HUES64 (cell line): ENCODE measurements around the gene DOCK9.

Experiments
- H3K27ac ChIP-seq: 2 replicates; pipeline ENCODE4 v1.7.0; 2013; ENCODE audit warnings: low read depth, low read length, inconsistent platforms
- H3K27me3 ChIP-seq: 2 replicates; pipeline ENCODE4 v1.6.1; 2013; ENCODE audit warnings: mild to moderate bottlenecking, low read length; ENCODE audit not compliant: insufficient read depth
- H3K36me3 ChIP-seq: 2 replicates; pipeline ENCODE4 v1.6.1; 2013; ENCODE audit warnings: mild to moderate bottlenecking, low read length; ENCODE audit not compliant: insufficient read depth
- H3K4me1 ChIP-seq: 2 replicates; pipeline ENCODE4 v1.6.1; 2013; ENCODE audit warnings: mild to moderate bottlenecking, low read length, moderate library complexity; ENCODE audit not compliant: insufficient read depth
- H3K4me3 ChIP-seq: 2 replicates; pipeline ENCODE4 v1.5.1; 2013; ENCODE audit warnings: mild to moderate bottlenecking, low read length, moderate library complexity
- H3K9ac ChIP-seq: 2 replicates; pipeline ENCODE4 v1.6.1; 2013; ENCODE audit warnings: mild to moderate bottlenecking, low read depth, low read length
- H3K9me3 ChIP-seq: 2 replicates; pipeline ENCODE4 v1.6.1; 2013; ENCODE audit warnings: low read depth, low read length; ENCODE audit not compliant: insufficient read depth
- WGBS: fragments of 150-250, 120-280 bp; methylation state at CpG from one replicate; pipeline ENCODE4 v1.1.7; 2013; ENCODE audit warnings: missing lambda C conversion rate; 5-methylcytosine and 5-hydroxymethylcytosine counted together

The DOCK9 gene

DNA sequence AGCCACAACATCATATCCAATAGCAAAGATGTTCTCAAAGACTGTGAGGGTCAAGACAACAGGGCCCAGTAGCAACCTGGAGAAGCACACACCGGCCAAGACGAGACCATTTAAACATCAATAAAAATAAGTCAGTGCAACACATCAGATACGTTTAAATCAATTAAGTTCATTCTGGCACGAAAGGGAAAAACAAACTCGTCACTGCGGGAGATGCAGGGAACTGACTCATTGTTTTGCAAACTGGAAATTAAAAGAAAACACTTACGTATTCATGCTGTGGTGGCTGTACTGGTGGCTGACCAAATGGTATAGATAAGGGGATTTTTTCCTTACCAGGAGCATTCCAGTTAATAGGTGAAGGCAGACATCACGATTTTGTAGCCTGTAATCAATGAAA is 199.1 kb downstream of the DOCK9 start:
- WGBS: 69% methylated on average over 8 of the region's 8 CpGs
- H3K27me3 ChIP-seq: no peaks in the 10 kb centered on the region
- H3K36me3 ChIP-seq: no peaks in the 10 kb centered on the region
- no peaks in the 10 kb centered on the region for H3K9me3 ChIP-seq
- no peak overlapping the region for H3K9ac ChIP-seq
- peaks cover 3% of the 10 kb centered on the region; the same call in 1 of the 2 replicates for H3K4me1 ChIP-seq
- no peak overlapping the region for H3K27ac ChIP-seq
- H3K4me3 ChIP-seq: no peak overlapping the region

DNA sequence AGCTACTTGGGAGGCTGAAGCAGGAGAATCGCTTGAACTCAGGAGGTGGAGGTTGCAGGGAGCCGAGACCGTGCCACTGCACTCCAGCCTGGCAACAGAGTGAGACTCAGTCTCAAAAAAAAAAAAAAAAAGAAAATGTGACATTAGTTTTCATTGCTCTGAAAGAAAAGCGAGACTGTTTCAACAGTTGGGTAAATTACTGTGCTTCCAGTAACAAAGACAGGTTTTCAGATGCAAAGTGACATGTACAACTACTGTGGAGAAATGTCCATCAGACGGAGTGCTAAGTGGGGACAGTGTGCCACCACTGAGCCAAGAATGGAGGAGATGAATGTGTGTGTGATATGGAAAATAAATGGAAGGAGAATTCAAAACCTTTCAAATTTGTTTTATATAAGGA is 201.2 kb downstream of the DOCK9 start:
- no peak overlapping the region for H3K27ac ChIP-seq
- no peaks in the 10 kb centered on the region for H3K36me3 ChIP-seq
- no peak overlapping the region for H3K9ac ChIP-seq
- H3K4me1 ChIP-seq: peaks cover 3% of the 10 kb centered on the region; the same call in 1 of the 2 replicates
- WGBS: 92% methylated on average over 5 of the region's 5 CpGs
- no peaks in the 10 kb centered on the region for H3K9me3 ChIP-seq
- no peak overlapping the region for H3K4me3 ChIP-seq
- no peaks in the 10 kb centered on the region for H3K27me3 ChIP-seq

GRCh38 chr13:98775844-98776598 is 201.8 kb downstream of the DOCK9 start:
- peaks cover 3% of the 10 kb centered on the region; the same call in 1 of the 2 replicates for H3K4me1 ChIP-seq
- no peaks in the 10 kb centered on the region for H3K9me3 ChIP-seq
- 93% methylated on average over 22 of the region's 22 CpGs for WGBS
- H3K36me3 ChIP-seq: no peaks in the 10 kb centered on the region
- H3K4me3 ChIP-seq: no peak overlapping the region
- H3K9ac ChIP-seq: no peak overlapping the region
- H3K27me3 ChIP-seq: no peaks in the 10 kb centered on the region
- no peak overlapping the region for H3K27ac ChIP-seq

- Histone ChIP-seq H3K9ac (no peak overlapping the region), H3K27me3 (no peaks in the 10 kb centered on the region), H3K36me3 (no peaks in the 10 kb centered on the region), H3K4me3 (no peak overlapping the region), H3K9me3 (no peaks in the 10 kb centered on the region), H3K27ac (no peak overlapping the region), H3K4me1 (peaks cover 3% of the 10 kb centered on the region; the same call in 1 of the 2 replicates)
- WGBS: 94% methylated on average over 15 of the region's 15 CpGs
These were observed 202.5 kb downstream of the DOCK9 start for GRCh38 chr13:98775386-98775785.

- H3K27me3 ChIP-seq: no peaks in the 10 kb centered on the region
- H3K27ac ChIP-seq: no peak overlapping the region
- no peak overlapping the region for H3K9ac ChIP-seq
- no peak overlapping the region for H3K4me3 ChIP-seq
- WGBS: 95% methylated on average over 9 of the region's 9 CpGs
- H3K9me3 ChIP-seq: no peaks in the 10 kb centered on the region
- no peaks in the 10 kb centered on the region for H3K36me3 ChIP-seq
- peaks cover 3% of the 10 kb centered on the region; the same call in 1 of the 2 replicates for H3K4me1 ChIP-seq
These were observed 203.1 kb downstream of the DOCK9 start for GRCh38 chr13:98774776-98775175.

- H3K4me1 ChIP-seq: peaks cover 3% of the 10 kb centered on the region; the same call in 1 of the 2 replicates
- no peak overlapping the region for H3K9ac ChIP-seq
- H3K27me3 ChIP-seq: no peaks in the 10 kb centered on the region
- H3K4me3 ChIP-seq: no peak overlapping the region
- no peaks in the 10 kb centered on the region for H3K36me3 ChIP-seq
- WGBS: 94% methylated on average over 20 of the region's 20 CpGs
- H3K27ac ChIP-seq: no peak overlapping the region
- no peaks in the 10 kb centered on the region for H3K9me3 ChIP-seq
These were observed 203.9 kb downstream of the DOCK9 start for GRCh38 chr13:98773921-98774320.

DNA sequence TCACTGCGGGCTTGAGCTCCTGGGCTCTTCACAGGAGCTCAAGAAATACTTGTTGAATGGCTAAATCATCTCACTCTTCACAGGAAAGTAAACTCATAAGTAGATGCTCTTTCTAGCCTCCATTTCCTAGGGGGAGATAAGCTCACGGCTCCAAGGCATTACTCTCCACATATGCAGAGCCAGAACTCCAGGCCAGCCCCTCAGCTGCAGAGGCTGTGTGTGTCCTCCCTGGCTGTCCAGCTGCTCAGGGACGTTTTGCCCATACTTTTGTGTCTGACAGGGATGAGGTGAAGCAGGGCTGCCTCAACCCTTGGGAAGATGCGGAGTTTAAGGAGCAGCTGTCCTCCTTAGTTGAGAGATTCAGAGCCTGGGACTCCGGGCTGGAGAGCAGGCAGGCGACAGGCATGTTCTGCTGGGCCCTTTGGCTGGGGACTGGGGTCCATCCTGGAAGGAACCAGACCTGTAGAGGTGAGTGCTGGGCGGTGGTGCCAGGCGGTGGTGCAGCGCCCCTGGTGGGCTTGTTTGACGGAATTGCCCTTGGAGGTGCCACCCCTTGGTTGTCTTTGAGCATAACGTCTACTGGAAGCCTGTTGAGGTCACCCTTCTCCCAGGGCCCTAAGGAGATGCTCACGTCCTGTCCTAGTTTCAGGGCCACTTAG is 204.9 kb downstream of the DOCK9 start:
- Histone ChIP-seq H3K36me3 (no peaks in the 10 kb centered on the region), H3K9me3 (no peaks in the 10 kb centered on the region)

DNA sequence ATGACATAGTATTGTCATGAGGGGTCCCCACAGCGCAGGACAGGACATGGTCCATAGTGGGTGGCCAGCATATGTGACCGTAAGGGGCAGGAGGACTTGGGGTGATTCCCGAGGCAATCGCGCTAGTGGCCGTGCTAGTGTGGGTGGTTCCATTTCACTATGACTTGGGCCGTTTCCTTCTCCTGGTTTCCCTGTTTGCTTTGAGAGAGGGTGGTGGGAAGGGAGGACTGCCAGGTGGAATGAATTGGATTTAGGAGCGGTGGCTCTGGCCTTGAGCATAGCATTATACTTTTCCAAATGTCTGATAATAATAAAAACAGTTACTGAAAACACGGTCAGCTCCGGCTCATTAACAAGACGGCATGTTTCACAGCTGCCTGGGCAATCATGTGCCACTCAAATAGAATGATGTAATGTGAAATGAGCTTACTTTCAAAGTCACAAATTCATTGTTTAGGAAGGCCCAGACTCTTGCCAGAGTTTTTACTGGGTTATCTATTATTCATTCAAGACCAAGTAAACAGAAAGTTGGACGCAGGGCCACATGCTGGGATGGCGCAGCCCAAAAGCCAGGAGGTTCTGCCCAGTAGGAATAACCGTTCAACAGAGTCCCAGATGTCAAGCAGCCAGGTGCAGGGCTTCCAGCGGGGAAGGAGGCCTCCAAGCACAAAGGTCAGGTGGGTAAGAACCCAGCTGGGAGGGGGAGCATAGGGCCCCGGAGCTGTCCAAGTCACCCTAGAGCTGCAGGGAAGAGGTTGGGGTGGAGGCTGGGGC is 205.8 kb downstream of the DOCK9 start:
- Histone ChIP-seq H3K4me1 (no peaks in the 10 kb centered on the region), H3K9ac (no peak overlapping the region), H3K4me3 (no peak overlapping the region), H3K36me3 (no peaks in the 10 kb centered on the region), H3K9me3 (no peaks in the 10 kb centered on the region), H3K27me3 (no peaks in the 10 kb centered on the region), H3K27ac (no peak overlapping the region)
- WGBS: 93% methylated on average over 15 of the region's 16 CpGs

More for the DNA sequence above, 204.9 kb downstream of the DOCK9 start:
- no peak overlapping the region for H3K9ac ChIP-seq
- WGBS: 87% methylated on average over 12 of the region's 12 CpGs
- H3K4me3 ChIP-seq: no peak overlapping the region
- H3K4me1 ChIP-seq: no peaks in the 10 kb centered on the region
- H3K27me3 ChIP-seq: no peaks in the 10 kb centered on the region
- H3K27ac ChIP-seq: no peak overlapping the region

DNA sequence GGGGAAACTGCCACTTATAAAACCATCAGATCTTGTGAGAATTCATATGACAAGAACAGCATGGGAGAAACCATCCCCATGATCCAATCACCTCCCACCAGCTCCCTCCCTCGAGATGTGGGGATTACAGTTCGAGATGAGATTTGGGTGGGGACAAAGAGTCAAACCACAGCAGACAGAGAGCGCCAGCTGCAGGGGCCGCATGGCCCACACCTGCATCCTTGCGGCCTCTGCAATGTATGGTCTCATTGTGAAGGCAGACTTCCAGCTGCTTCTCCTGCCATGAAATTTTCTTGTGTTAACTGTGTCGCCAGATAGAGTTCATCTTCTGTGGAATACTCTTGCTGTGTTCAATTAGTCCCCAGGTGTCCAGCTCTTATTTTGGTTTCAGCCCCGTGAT is 208.1 kb downstream of the DOCK9 start:
- 92% methylated on average over 7 of the region's 7 CpGs for WGBS
- no peaks in the 10 kb centered on the region for H3K9me3 ChIP-seq
- H3K4me3 ChIP-seq: no peak overlapping the region
- H3K36me3 ChIP-seq: no peaks in the 10 kb centered on the region
- H3K27ac ChIP-seq: no peak overlapping the region
- H3K27me3 ChIP-seq: no peaks in the 10 kb centered on the region
- H3K4me1 ChIP-seq: no peaks in the 10 kb centered on the region
- H3K9ac ChIP-seq: no peak overlapping the region

DNA sequence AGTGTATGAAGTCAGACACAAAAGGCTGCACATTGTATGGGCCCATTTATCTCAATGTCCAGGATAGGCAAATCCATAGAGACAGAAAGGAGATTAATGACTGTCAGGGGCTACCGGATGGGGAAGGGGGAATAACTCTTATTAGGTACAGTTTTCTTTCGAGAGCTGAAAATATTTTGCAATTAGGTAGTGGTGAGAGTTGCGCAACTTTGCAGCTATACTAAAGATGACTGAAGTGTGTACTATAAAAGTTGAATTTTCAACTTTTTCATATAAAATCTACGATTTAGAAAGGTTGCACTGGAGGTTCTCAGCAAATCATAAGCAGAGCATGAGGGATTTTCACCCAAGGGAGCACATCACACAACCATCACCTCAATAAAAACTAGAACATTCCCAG is 209.3 kb downstream of the DOCK9 start:
- 95% methylated on average over 4 of the region's 4 CpGs for WGBS
- H3K9me3 ChIP-seq: no peaks in the 10 kb centered on the region
- H3K36me3 ChIP-seq: no peaks in the 10 kb centered on the region
- no peak overlapping the region for H3K9ac ChIP-seq
- H3K4me3 ChIP-seq: no peak overlapping the region
- H3K27ac ChIP-seq: no peak overlapping the region
- H3K27me3 ChIP-seq: no peaks in the 10 kb centered on the region
- no peaks in the 10 kb centered on the region for H3K4me1 ChIP-seq

DNA sequence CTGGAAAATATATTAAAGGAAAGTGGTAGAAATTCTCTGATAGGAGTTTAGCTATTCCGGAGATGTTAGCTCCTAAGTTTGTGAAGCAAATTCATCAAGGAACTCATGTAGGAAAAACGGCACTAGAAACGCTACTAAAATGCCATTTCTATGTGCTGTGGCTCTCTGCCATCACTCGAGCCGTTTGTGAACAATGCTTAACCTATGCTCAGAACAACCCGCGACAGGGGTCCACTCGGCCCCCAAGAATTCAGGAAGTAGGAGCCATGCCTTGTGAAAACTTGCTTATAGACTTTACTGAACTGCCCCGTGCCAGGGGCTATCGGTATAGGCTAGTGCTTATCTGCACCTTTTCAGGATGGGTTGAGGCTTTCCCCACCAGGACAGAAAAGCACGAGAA is 211.2 kb downstream of the DOCK9 start:
- H3K9ac ChIP-seq: no peak overlapping the region
- H3K9me3 ChIP-seq: no peaks in the 10 kb centered on the region
- H3K4me3 ChIP-seq: no peak overlapping the region
- no peaks in the 10 kb centered on the region for H3K4me1 ChIP-seq
- WGBS: 92% methylated on average over 11 of the region's 11 CpGs
- H3K36me3 ChIP-seq: no peaks in the 10 kb centered on the region
- H3K27ac ChIP-seq: no peak overlapping the region
- no peaks in the 10 kb centered on the region for H3K27me3 ChIP-seq
